Endothelial cell (in vitro differentiated cells): ENCODE results near the gene KCNAB2. TPM values are rescaled to one million over a fixed set of nuclear protein-coding genes. Genes with fewer than 3 reads are reported as not detected.

Source experiments
- DNase-seq: peaks from one replicate; pipeline ENCODE4 v3.0.0; 2021; ENCODE audit warnings: low spot score
- H3K27ac Mint-ChIP-seq: one replicate; pipeline ENCODE4 v1.8.0; 2021; ENCODE audit warnings: mixed read lengths, inconsistent platforms; ENCODE audit not compliant: unreplicated experiment
- H3K27me3 Mint-ChIP-seq: one replicate; pipeline ENCODE4 v1.8.0; 2021; ENCODE audit warnings: mild to moderate bottlenecking, moderate library complexity, mixed read lengths, inconsistent platforms; ENCODE audit not compliant: unreplicated experiment
- H3K36me3 Mint-ChIP-seq: one replicate; pipeline ENCODE4 v1.8.0; 2021; ENCODE audit warnings: mild to moderate bottlenecking, low read depth, mixed read lengths, inconsistent platforms; ENCODE audit not compliant: unreplicated experiment
- H3K4me1 Mint-ChIP-seq: one replicate; pipeline ENCODE4 v1.8.0; 2021; ENCODE audit warnings: mild to moderate bottlenecking, mixed read lengths, inconsistent platforms; ENCODE audit not compliant: unreplicated experiment
- H3K4me3 Mint-ChIP-seq: one replicate; pipeline ENCODE4 v1.8.0; 2021; ENCODE audit warnings: mild to moderate bottlenecking, mixed read lengths, inconsistent platforms; ENCODE audit not compliant: unreplicated experiment
- H3K9me3 Mint-ChIP-seq: one replicate; pipeline ENCODE4 v1.8.0; 2021; ENCODE audit warnings: mixed read lengths, inconsistent platforms; ENCODE audit not compliant: unreplicated experiment
- CTCF ChIP-seq: fragments of 200-600 bp; sonication (generic); IDR thresholded peaks from one replicate; pipeline ENCODE4 v1.5.0; 2021; ENCODE audit warnings: antibody characterized with exemption; ENCODE audit not compliant: unreplicated experiment
- total RNA-seq: library from RNA; stranded (reverse); fragmentation: NEBNext Ultra II Directional; extraction: Animal tissue kit (Norgen Biotek cat#: 25700); gene quantifications from one replicate; pipeline ENCODE4 v1.2.1, GENCODE V29; 2021; ENCODE audit not compliant: unreplicated experiment

The KCNAB2 gene
- total RNA-seq, 1 donor from 2014 or later, result 4.1 TPM

- no peak overlapping the region for H3K27ac Mint-ChIP-seq
- no peak for TF ChIP-seq CTCF
- peaks cover 26% of the 10 kb centered on the region for H3K27me3 Mint-ChIP-seq
- H3K4me1 Mint-ChIP-seq, result no peaks in the 10 kb centered on the region
- H3K36me3 Mint-ChIP-seq, result peaks cover 5% of the 10 kb centered on the region
- no peak overlapping the region for H3K4me3 Mint-ChIP-seq
- no peak for DNase-seq
- H3K9me3 Mint-ChIP-seq, result no peaks in the 10 kb centered on the region
Measured at GRCh38 chr1:6130036-6130435, 84.3 kb downstream of the KCNAB2 start.

GRCh38 chr1:6130596-6130995, 84.9 kb downstream of the KCNAB2 start:
- no peak overlapping the region for H3K4me3 Mint-ChIP-seq
- no peaks in the 10 kb centered on the region for H3K9me3 Mint-ChIP-seq
- peaks cover 5% of the 10 kb centered on the region for H3K36me3 Mint-ChIP-seq
- no peak overlapping the region for H3K27ac Mint-ChIP-seq
- DNase-seq, result no peak
- peaks cover 26% of the 10 kb centered on the region for H3K27me3 Mint-ChIP-seq
- H3K4me1 Mint-ChIP-seq, result no peaks in the 10 kb centered on the region
- TF ChIP-seq CTCF, result no peak

- H3K27ac Mint-ChIP-seq, result no peak overlapping the region
- peaks cover 5% of the 10 kb centered on the region for H3K36me3 Mint-ChIP-seq
- no peak for TF ChIP-seq CTCF
- no peak overlapping the region for H3K4me3 Mint-ChIP-seq
- no peaks in the 10 kb centered on the region for H3K9me3 Mint-ChIP-seq
- H3K4me1 Mint-ChIP-seq, result no peaks in the 10 kb centered on the region
- no peak for DNase-seq
- peaks cover 25% of the 10 kb centered on the region for H3K27me3 Mint-ChIP-seq
Measured at GRCh38 chr1:6131561-6131960, 85.9 kb downstream of the KCNAB2 start.

- Mint-ChIP-seq H3K4me1 (no peaks in the 10 kb centered on the region), H3K27ac (no peak overlapping the region), H3K4me3 (no peak overlapping the region), H3K27me3 (peaks cover 19% of the 10 kb centered on the region), H3K36me3 (peaks cover 5% of the 10 kb centered on the region), H3K9me3 (no peaks in the 10 kb centered on the region)
- no peak for DNase-seq
- TF ChIP-seq CTCF, result no peak
Measured at GRCh38 chr1:6133146-6133895, 87.6 kb downstream of the KCNAB2 start.

GRCh38 chr1:6134206-6134605, 88.5 kb downstream of the KCNAB2 start:
- H3K9me3 Mint-ChIP-seq, result no peaks in the 10 kb centered on the region
- peaks cover 19% of the 10 kb centered on the region for H3K27me3 Mint-ChIP-seq
- H3K4me1 Mint-ChIP-seq, result no peaks in the 10 kb centered on the region
- no peak overlapping the region for H3K4me3 Mint-ChIP-seq
- no peak for DNase-seq
- TF ChIP-seq CTCF, result no peak
- H3K27ac Mint-ChIP-seq, result no peak overlapping the region
- H3K36me3 Mint-ChIP-seq, result peaks cover 5% of the 10 kb centered on the region
